NCI-H1105 treated with DMSO at 0.1 percent for 48 hours (cell line): Measurements from ENCODE around the gene NUDT16L1.

Experiments used
- DNase-seq: peaks from one replicate; lab custom pipeline; 2025; lab: John Stamatoyannopoulos, UW

NUDT16L1 gene

GRCh38 chr16:4693296-4693955, at the start of gene NUDT16L1:
Gene NUDT16L1 (plus strand): TSS chr16:4693562. CDS start chr16:4693727, 165 bp downstream.
- DNase-seq = peak; percentile 82

- DNase-seq = no peak
These were observed 46.4 kb upstream of the NUDT16L1 start for GRCh38 chr16:4646773-4647643.

DNA sequence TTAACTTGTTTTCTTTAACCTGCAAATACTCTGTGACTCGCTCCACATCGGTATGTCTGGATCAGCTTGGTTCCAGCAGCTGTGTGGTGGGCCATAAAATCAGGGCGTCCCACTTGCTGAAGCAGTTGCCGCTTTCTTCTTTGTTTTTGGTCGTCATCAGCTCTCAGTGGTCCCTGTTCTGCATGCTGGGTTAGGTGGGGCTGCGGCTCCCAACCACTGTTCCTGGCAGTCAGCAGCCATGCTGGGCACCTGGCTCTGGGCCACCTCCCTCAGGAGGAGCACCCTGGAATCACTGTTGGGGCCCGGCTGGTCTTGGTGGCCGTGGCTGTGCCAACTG, 45.8 kb upstream of the NUDT16L1 start:
- no peak for DNase-seq

GRCh38 chr16:4648917-4649316, 44.4 kb upstream of the NUDT16L1 start:
- DNase-seq = no peak

- DNase-seq = no peak
These were observed 43.5 kb upstream of the NUDT16L1 start for GRCh38 chr16:4649744-4650442.

- DNase-seq = peak; percentile 23
These were observed 42.8 kb upstream of the NUDT16L1 start for GRCh38 chr16:4650443-4651074.

DNA sequence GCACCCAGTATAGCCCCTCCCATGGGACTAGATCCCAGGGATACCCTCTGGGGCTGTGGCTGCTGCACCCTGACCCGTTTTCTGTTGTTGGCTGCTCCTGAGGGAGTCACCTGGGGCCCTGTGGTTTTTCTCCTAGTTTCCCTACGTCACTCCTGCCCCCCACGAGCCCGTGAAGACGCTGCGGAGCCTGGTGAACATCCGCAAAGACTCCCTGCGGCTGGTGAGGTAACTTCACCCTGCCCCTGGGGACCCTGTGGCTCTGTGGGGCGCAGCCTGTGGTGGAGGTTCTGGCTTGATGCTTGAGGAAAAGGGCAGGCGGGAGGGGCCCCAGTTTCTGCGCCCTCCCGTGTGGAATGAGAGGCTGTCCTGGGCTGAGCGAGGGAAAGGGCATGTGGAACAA, 41.5 kb upstream of the NUDT16L1 start:
- no peak for DNase-seq

DNA sequence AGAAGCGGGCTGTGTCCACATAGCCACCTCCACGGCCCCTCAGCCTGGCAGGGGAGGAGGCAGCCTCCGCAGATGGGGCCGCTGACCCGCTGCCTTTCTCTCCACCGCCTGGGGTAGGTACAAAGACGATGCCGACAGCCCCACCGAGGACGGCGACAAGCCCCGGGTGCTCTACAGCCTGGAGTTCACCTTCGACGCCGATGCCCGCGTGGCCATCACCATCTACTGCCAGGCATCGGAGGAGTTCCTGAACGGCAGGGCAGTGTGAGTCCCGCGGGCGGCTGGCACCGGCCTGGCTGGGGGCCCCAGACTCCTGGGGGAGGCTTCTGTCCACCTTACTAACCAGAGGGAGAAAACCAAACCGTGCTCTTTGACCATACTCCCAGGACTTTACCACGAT, 40.8 kb upstream of the NUDT16L1 start:
- no peak for DNase-seq

- DNase-seq = no peak
These were observed 39.1 kb upstream of the NUDT16L1 start for GRCh38 chr16:4654011-4654963.

- no peak for DNase-seq
These were observed 38.3 kb upstream of the NUDT16L1 start for GRCh38 chr16:4654964-4655590.

DNA sequence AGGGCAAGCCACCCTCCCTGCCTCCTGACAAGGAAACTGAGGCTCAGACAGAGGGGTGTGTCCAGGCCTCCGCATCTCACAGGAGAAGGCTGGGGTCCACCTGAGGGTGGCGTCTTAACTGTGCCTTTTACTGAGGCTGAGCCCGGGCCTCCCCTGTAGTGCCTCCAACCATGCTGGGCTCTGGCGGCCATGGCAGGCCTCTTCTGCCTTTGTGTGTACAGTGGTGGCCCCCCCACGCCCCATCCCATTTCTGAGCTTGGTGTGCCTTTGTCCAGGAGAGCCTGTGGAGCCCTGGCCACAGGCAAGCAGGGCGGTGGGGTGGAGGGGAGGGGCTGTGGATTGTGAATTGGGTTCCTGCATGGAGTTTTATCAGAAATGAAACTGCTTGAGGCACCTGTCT, 37.6 kb upstream of the NUDT16L1 start:
- DNase-seq = no peak

DNA sequence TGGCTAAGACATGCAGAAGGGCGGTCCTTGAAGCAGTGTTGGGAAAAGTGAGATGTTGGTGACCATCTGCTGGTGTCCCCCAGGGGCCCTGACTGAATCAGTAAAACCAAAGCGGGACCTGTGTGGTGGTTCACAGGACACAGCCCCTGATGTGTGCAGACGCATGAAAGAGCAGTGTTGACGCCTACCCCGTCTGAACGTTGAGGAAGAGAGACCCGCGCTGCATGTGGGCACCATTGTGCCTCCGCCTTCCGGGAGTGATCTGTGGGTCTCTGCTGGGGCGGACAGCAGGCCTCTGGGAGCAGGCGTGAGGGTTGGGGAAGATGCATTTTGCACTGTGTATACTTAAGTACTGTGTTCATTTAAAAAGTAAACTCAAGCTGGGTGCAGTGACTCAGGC, 37.1 kb upstream of the NUDT16L1 start:
- DNase-seq = no peak

GRCh38 chr16:4656695-4657686, 36.4 kb upstream of the NUDT16L1 start:
- DNase-seq = no peak

DNA sequence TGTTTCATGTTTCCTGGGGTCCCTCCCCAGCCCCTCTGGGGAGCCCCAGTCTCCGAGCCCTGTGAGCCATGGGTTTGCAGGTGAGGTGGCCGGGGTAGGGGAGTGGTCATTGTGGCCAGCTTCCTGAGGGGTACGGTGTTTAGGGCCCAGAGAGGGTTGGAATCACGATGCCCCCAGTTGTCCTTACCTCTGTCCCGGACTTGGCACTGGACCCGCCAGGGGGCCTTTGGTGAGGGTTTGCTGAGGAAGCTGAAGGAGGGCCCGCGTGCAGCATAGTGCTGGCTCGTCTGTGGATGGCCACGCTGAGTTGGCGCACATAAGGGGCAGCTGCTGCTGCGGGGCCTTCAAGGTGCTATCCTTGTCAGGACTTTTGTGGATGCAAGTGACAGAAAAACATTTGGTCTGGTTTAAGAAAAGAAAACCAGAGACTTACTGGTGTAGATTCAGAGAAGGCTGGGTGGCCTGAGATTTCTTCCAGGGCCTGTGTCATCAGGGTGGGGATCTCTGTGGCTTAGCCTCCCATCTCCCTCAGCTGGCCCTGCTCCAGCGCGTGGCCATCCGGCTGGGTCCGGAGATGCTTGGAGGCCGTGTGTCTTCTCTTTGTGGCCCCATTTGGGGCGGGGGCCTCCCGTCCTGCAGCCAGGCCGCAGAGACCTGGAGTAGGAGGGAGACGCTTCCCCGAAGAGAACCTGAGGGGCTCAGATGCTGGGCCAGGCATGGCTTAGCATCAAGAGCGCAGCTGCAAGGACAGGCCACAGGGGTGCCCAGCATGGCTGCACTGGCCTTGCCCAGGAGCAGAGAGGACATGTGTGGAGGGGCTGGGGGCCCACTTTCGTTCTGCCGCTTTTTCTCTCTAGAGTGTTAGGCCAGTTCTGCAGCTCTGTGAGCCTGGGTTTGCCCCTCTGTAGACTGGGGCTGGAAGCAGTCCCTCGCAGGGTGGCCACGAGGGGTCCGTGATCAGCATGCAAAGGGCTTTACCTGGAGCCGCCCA, 33.7 kb upstream of the NUDT16L1 start:
- no peak for DNase-seq

- no peak for DNase-seq
These were observed 32.8 kb upstream of the NUDT16L1 start for GRCh38 chr16:4660454-4661007.

GRCh38 chr16:4661661-4662060, 31.7 kb upstream of the NUDT16L1 start:
- DNase-seq = no peak

DNA sequence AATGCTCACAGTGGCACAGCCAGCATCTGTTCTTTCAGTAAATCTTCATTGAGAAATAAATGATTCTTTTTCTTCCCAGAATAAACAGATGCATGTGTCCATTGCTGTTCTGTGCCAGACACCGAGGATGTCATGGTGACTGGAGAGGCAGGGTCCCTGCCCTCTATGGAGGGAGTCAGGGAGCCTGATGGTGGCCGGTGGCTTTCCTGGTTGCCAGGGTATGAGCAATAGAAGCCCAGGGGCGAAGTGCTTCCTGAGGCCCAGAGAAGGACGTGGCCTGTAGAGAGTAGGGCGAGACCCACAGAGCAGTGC, 29.9 kb upstream of the NUDT16L1 start:
- DNase-seq = no peak

GRCh38 chr16:4663777-4664465, 29.4 kb upstream of the NUDT16L1 start:
- DNase-seq = no peak
